ENCODE measurements around the gene SMPD2. TPM values are rescaled to one million over a fixed set of nuclear protein-coding genes. Genes with fewer than 3 reads are reported as not detected.
A peak's percentile ranks its signal among the peaks of the same experiment; 100 is the strongest.

The SMPD2 gene
- total RNA-seq, 1 donor from 2014 or later = 8.4 TPM

DNA sequence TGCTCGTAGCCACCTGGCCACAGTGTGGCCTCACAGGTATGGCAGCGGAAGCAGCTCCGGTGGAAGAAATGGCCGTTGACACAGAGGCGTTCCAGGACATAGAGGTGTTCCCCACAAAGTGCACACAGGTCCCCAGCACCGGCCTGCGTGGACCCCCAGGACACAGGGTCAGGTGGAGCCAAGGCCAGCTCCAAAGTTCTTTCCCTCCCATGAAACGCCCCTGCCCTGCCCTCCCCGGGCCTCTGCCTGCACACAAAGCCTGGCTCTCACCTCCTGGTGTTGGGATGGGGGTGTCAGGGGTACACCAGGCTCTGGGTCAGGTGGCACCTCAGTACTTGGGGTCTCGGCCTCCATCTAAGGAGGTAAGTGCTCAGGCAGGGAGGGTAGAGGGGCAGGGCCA, 6.6 kb downstream of the SMPD2 start:
- no peak for DNase-seq (ENCODE audit: low spot score)

DNA sequence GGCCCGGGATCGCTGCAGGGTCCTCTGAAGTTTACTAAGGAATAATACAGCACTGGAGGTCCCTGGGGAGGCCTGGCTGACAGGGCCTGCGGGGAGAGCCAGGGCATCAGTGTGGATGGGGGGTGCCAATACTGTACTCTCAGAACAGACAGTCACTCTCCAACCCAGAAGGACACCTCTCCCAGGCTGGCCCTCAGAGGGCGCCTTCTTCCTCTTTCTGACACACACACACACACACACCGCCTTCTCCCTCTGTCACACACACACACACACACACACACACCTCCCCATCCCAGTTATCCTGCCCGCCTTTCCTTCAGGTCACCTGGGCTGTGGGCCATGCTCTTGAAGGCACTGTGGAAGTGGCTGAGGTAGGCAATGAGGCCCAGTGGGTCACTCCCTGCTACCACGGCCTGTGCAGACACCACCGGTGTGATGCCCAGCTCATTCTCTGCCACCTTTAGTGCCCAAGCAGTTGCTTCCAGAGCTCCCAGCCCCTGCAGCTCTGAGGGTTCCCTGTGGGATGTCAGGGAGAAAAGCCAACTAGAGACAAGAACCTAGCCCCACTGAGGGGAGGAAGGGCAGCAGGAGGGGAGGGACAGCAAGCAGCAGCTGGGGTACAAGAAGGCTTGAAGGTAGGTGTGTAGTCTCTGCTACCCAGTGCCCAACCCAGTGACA, 7.5 kb downstream of the SMPD2 start:
- no peak for DNase-seq (ENCODE audit: low spot score)

DNA sequence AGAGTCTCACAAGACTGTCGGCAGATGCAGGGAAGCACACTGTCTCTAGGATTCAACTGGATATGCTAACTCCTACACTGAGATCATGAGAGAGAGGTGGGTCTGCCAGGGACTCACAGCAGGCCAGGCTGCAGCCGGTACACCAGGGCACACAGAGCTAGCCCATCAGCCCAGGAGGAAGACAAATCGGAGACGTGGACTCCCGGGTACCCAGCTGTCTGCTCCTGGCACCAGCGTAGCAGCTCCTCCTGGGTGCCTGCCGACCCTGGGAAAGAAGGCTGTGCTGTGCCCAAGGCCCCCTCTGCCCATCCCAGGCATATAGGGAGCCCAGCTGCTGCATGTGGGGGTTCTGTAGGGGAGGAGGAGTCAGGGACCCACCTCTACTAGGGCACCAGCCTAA, 8.1 kb downstream of the SMPD2 start:
- DNase-seq (ENCODE audit: low spot score) = no peak

DNA sequence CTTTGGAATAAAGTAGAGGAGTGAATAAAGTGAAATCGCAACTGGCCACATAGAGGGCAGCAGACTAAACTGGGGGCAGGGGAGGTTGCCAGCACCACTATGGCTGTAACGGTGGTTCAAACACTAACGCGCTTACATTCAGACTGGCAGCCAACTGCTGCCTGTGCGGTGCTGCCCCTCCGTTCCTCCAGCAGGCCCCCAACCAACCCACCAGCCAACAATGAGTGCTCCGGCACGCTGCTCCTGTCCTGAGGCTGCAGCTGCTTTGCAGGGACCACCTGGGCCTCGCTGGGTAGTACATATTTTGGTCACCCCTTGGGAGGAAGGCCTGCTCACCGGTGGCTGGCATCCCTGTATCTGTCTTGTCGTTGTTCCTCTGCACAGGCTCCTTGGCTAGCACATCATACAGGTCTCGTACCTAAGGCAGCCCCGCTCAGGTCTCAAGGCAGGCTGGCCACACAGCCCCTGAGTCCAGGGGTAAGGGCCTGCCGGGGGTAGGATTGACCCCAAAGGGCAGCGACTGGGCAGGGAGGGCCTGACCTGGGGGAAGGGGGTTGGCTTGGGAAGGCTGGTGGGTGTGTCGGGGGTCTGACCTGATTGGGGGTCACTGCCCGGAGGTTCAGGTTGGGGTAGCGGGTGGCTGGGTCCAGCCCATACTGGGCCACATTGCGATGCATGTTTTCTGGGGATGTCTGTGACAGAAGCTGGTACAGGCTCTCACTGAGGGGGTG, 8.7 kb downstream of the SMPD2 start:
- no peak for DNase-seq (ENCODE audit: low spot score)

DNA sequence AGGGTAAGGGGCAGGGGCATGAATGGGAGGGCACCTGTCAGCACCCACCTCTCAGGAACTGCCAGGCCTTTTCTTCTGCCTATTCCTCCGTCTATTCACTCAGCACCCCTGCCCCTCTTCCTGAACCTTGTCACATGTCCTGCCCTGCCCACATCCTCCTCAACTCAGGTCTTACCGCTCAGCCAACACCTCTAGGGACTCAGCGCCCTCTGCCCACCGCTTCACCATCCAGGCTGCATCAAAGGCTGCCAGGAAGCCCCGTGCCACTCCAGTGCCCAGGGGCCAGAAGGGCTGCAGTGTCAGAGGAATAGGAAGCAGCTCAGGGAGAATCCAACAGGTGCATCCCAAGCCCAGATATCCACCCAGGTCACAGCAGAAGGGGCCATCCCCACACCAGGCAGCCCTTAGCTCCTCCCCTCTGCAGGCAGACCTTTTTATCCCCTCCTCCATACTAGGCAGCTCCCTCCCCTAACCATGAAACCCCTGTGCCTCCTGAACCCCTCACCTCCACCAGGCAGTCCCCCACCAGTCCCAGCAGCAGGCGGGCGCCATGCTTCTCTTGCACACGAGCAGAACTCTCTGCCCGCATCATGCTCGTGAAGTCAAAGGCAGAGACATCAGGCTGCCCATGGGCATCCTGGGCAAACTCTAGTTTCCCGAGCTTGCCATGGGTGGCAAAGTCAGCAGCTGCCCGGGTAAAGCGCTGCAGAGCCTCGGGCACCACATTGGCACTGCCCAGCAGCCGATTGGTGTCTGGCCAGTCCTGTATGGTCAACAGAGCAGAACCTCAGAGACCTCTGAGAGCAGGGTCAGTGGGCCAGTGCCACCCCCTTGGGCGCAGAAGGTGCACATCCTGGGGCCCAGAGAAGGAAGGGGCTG, 9.5 kb downstream of the SMPD2 start:
- no peak for DNase-seq (ENCODE audit: low spot score)

DNA sequence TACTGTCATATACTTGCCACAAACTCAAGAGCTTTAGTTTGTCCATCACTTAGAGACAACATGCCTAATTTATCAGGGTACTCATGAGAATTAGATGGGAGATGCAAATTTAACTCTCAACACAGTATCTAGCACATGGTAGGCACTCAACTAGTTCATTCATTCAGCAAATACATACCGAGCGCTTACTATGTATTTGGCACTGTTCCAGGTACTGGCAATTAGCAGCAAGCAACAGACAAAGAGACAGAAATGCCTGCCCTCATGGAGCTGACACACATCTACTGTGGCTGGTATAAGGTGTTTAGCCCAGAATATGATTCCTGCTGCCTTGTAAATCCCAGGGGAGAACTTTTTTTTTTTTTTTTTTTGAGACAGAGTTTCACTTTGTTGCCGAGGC, 10.3 kb downstream of the SMPD2 start:
- no peak for DNase-seq (ENCODE audit: low spot score)

DNA sequence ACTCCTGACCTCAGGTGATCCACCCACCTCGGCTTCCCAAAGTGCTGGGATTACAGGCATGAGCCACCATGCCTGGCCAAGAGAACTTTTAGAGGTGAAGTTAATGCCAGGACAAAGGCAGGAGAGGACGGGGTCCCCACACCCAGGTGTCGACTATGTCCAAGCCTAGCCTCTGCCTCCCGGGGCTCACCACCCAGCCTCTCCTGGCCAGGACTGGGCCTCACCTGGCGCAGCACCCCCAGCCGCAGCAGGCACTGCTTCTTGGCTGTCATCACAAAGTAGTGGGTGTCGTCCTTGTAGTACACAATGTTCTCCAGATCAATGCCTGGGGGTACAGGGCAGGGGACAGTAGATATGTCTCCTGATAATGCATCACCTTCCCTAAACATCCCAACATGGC, 10.9 kb downstream of the SMPD2 start:
- DNase-seq (ENCODE audit: low spot score) = no peak

DNA sequence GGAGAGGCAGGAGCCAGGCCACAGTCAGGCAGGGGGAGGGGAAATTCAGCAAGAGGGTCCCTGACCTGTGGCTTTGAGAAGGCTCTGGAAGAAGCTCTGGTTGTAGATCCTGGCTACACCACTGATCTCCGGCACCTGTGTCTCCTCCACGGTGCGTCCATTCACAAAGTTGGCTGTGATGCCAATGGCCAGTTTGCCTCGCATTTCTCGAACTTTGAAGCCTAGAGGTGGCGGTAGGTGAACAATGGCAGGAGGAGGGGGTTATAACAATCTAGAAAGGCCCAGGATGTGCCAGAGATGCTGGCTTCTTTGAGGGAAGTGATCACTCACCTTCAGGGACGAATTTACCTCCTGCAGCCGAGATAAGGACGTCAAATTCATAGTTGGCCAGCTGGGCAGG, 11.7 kb downstream of the SMPD2 start:
- DNase-seq (ENCODE audit: low spot score) = no peak

DNA sequence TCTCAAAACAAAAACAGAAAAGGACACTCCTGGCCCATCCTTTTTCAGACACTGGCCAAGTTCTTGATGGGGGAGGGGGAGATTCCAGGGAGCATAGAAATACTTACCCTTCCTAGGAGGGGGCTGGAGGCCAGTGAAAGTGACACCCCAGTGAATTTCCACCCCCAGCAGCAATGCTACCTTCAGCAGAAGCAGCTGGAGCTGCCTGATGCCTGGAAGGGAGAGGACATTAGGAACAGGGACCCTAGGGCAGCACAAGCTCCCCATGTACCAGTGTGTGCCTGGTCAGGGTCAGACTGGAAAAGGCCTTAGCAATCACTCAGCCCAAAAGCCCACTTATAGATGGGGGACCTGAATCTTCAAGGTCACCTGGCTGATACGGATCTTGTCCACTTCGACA, 12.6 kb downstream of the SMPD2 start:
- no peak for DNase-seq (ENCODE audit: low spot score)

DNA sequence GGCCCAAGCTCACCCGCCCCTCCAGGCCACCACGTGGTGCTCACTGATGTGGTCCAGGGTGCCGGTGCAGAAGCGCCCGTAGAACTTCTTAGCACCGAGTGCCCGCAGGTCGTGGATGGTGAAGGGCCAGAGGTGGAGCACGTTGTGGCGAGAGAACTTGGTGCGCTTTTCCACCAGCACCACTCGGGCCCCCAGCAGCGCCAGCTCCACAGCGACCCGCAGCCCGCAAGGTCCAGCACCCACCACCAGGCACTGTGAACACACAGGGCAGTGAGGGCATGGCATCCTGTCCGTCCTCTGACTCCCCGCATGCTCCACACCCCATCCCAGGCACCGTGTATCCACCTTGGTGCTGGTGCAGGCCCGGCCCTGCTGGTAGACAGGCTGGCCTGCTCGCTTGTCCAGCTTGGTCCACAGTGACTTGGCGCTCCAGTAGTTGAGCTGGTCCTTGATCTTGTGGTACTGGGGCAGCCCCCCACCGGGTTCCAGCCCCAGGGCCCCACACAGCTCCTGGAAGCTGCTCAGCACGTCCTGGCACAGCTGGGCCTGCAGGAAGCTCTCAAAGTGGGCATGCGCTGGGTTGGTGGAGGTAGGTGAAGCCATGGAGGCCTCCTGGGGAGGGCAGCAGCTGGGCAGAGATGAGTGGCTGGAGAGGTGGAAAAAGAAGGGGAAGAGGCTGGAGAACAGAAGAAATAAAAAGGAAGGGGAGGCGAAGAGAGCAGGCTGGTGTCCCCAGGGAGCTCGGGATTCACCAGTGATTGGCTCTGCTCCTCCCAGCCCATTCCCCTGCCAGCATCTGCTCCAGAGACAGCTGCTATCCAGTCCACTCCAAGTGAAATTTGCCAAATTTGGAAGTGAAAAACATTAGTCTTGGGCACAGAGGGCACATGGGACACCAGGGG, 13.3 kb downstream of the SMPD2 start:
- DNase-seq (ENCODE audit: low spot score) = peak; percentile 64

DNA sequence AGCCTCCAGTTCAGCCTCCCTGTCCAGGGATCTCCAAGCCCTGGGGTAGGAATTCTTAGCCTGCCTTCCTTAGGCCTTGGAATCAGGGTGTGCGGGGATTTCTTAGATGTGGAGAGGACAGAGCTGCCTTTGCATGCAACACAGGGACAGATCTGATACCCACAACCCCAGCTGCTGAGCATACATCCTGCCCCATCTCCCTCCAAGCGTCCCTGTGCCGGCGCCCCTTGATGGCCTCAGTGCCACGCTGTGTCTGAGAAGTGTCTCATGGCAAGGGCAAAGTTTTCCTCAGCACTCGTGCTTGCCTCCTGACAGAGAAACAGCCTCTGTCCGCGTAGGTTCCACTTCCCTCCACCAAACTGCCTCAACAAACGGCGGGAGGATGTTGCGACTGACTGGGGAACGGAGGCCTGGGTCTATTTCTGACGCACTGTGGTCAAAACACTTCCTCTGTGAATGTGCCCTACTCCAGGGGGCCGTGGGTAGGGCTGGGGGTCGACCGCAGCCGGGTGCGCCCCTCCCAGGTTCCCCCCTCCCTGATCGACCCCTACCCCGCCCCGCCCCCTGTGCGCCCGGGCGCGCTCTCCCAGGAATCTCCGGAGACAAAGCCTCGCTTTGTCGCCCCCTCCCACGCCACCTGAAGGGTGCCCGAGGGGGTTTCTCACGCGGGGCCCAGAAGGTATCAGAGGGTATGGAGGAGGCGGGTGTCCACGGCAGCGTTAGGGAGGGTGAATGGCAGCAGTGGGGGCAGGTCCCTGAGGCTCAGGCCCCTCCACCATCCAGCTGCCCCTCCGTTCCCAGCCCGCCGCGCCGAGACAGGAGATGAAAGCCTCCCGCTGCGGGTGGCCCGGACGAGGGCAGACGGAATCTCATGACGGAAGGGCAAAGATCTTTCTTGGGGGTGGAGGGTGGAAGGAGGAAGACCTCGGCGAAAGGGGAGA, 14.2 kb downstream of the SMPD2 start:
- peak; percentile 54 for DNase-seq (ENCODE audit: low spot score)

DNA sequence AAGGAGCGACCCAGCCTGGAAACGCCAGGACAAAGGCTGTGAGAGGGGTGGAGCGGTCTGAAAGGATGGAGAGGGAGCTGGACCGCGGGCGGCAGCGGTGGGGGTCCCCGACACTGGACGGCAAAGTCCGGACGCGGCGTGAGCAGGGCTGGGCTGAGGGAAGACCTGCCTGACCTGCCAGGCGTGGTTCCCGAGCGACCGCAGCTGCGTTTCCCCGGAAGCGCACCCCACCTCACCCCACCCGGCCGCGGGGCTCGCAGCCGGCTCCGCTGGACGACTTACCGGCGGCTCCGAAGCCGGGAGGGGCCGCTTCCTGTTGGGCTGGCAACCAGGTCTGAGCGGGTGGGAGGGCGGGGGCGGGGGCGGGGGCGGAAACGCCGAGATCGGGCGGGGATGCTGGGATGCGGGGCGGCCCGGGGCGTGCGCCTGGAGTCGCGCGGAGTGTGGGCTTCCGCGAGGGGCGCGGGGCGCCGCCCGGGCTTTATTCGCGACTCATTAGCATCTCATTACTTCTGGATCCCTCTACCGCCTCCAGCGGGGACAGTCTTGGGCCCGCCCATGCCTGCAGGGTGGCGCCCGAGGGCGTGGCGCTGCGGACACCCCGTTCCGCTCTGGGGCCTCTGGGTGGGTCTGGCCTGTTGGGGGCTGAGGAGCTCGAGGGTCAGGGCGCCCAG, 15.1 kb downstream of the SMPD2 start, which contains the start of gene MICAL1:
Gene MICAL1 (minus strand): TSS at position 336 of the 674 bp plus-strand sequence. CDS start 1,576 bp downstream, outside the sequence.
- DNase-seq (ENCODE audit: low spot score) = peak; percentile 60

DNA sequence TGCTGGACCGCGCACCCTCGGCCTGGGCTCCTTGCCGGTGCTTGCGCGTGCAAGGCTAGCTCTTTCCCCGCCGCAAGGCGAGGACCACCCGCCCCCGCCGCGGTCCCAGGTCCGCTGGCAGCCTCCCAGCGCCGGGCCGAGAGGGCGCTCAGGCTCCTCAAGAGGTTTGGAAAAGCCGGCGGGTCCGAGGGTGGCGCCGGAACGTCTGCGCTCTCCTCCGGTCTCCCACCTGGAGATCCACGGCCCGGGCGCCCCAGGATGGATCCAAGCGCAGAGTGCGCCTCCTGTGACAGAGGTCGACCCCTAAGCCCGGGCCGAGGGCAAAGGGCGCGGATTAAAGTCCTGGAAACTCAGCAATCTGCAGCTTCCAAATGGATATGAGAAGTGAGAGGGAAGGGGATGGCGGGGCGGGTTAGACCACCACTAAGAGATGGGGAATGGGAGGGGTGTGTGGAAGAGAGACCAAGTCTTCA, 15.6 kb downstream of the SMPD2 start:
- no peak for DNase-seq (ENCODE audit: low spot score)

DNA sequence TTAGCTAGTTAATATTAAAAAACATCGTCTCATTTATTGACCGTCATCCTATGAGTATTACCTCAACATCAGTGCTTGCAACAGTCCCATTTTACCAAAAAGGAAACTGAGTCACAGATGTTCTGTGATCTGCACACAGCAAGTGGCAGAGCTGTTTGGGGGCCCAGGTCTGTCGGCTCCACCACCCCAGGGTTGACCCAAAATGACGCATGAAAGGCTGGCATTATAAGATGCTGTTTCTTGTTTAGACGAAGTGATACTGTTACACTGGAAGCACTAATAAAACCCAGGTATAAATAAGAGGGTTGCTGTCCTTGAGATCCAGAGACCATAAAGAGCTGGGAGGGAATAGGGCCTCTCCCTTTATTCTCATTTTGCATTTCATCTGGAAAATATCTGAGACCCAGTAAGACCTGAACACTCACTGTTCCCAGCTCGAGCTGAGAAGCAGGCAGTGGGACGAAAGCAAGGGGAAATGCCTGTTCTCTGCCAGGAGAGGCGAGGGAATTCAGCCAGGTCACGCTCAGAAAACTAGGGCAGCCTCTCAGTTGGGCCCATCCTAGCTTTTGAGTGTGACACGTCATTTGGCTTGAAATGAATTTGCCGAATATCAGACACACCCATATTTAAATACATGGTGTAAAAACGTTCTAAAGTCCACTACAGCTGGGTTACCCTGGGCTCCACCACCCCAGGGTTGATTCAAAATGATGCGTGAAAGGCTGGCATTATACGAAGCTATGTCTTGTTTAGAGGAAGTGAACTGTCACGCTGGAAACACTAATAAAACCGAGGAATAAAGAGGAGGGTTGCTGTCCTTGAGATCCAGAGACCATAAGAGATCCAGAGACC, 16.4 kb downstream of the SMPD2 start:
- DNase-seq (ENCODE audit: low spot score) = peak; percentile 76

DNA sequence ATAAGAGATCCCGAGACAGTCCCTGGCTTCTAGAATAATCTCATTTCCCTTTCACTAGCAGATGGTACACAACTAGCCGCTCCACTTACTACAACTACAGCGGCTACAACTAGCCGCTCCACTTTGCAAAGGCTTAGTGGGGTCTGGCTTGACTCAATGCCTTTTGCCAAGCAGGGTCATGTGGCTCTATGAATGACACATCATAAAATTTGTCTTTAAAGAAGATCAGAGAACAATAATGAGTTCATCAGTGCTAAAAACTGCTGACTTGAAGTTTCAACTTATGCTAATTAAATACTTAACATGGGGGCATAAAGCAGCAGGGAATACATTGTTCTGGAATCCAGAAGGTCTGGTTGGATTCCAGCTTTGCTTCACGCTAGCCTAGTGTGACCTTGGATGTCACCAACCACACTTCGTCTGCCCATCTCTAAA, 17.1 kb downstream of the SMPD2 start:
- DNase-seq (ENCODE audit: low spot score) = no peak

DNA sequence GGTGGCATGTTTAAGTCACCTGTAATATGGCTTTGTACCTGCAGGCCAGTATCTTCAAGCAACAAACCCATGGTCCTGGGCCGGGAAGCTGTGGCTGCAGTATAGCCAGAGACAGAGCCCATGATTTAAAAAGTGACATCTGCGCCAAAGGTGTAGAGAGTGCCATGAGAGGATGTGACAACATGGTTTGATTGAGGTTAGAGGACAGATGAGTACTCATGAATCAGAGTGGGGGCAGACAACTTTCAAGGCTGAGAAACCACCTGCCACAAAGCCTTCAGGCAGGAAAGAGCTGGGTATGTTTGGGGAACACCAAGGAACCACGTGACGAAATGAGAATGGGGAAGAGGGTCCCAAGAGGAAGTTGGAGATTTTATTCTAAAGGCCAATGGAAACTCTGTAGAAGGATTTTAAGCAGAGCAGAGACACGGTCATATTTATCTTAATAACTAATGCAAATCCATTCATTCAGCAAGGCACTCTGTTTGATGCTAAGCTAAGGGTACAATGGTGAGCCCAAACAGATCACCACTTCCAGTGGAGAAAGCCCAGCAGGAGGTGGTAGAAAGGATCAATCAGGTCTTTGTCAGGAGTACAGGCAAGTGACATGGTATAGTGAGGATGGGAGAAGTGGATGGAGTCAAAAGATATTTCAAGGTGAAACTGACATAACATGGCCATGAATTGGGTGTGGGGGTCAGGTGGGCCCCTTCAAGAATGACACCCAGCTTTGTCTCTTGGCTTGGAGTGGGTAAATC, 18.4 kb downstream of the SMPD2 start:
- DNase-seq (ENCODE audit: low spot score) = no peak

DNA sequence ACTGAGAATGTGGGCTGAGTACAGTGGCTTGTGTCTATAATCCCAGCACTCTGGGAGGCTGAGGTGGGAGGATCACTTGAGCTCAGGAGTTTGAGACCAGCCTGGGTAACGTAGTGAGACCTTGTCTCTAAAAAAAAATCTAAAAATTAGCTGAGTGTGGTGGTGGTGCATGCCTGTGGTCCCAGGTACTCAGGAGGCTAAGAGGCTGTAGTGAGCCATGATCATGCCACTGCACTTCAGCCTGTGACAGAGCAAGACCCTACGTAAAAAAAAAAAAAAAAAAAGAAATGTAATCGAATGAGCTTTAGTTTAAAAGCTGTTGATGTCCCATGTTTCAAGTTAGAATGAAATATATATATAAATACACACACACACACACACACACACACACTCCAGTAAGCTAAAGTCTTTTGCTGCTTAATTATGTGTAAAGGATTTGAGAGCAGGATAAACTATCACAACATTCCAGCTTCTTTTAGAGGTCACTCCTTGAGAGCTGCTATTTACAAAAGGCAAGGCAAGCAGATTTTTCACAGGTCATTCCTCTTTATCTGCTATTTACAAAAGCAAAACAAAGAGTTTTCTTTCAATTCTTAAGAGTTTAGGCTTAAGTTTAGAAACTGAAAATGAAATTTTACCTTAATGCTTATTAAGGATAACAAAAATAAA, 19.8 kb downstream of the SMPD2 start:
- no peak for DNase-seq (ENCODE audit: low spot score)

Measured in umbilical cord (tissue), 2 donors.